ENCODE data around the gene SIRPB2. TPM values are rescaled to one million over a fixed set of nuclear protein-coding genes. Genes with fewer than 3 reads are reported as not detected.

The SIRPB2 gene
- total and polyA plus RNA-seq, 2 of the 8 experiments (the other 6 are each of a cell fraction or from before 2014, with no cell fraction given) = 0.28 TPM; not detected in 1

DNA sequence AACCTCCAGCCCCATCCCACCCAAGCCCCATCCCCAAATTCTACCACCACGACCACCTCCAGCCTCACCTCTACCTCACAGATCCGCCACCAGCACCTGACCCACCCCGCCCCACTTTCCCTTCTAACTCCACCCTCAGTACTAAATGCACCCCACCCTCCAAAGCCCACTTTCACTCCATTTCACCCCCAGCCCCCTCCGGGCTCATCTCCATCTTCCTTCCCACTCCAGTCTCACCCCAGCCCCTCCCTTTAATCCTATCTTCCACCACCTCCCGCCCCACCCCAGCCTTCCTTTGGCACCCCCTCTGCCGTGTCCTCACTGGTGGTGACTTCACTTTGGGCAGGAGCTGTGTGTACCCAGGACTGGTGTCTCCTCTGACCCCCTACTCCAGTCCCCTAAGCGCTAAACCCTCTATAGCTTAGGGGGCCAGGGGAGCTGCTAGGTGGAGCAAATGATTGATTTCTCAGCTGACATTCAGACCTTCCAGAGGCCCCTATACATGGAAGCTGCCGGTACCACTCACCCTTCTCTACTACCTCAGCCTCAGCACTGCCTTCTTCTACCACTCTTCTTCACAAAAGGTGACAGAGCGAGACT is 21.8 kb downstream of the SIRPB2 start:
- H3K23me2 ChIP-seq (ENCODE audit: low read depth, low read length) = peaks cover 6% of the 10 kb centered on the region
- no peak overlapping the region for H4K5ac ChIP-seq (ENCODE audit: insufficient read length, low read depth, low read length)
- no peak overlapping the region for H2BK15ac ChIP-seq (ENCODE audit: low read length)
- no peak overlapping the region for H2BK20ac ChIP-seq (ENCODE audit: low read length)
- POLR2A ChIA-PET (ENCODE audit: partially characterized antibody) = interaction anchor here (1.0 to 2.1 kb wide), 2 partner anchors 31 to 44 kb away, joined by 3 to 7 read pairs; no protein-coding TSS in a partner anchor
- H3K4me3 ChIP-seq (ENCODE audit: extremely low read depth in 1 of 4, insufficient read depth in 2 of 4, low read depth in 3 of 4, low read length in 4 of 4) = no peak overlapping the region
- H3K14ac ChIP-seq (ENCODE audit: insufficient read length) = no peak overlapping the region
- H3K4me1 ChIP-seq (replicated peaks in 1 of 4; ENCODE audit: control insufficient read depth in 3 of 4, insufficient read depth in 4 of 4, low read length in 3 of 4) = peaks cover 3 to 16% (median 6%) of the 10 kb centered on the region in 4 experiments; a peak in 6 of 7 replicates
- no peak overlapping the region for H4K8ac ChIP-seq (ENCODE audit: extremely low read depth, insufficient read depth, low read length)
- FAIRE-seq (no peak), DNase-seq (ENCODE audit: low read depth in 1 of 2, low spot score in 2 of 2) (no peak)
- no peak overlapping the region for H2AK5ac ChIP-seq (ENCODE audit: low read depth, low read length)
- no peak overlapping the region for H3K27ac ChIP-seq (ENCODE audit: low read depth, low read length)
- CTCF ChIA-PET (ENCODE audit: partially characterized antibody) = interaction anchor here (0.5 to 5.3 kb wide), 15 partner anchors 18 to 167 kb away, joined by 3 to 63 read pairs (median 4); no protein-coding TSS in a partner anchor
- H2BK12ac ChIP-seq (ENCODE audit: low read depth, low read length) = no peak overlapping the region
- no peaks in the 10 kb centered on the region; a peak in 2 of 8 replicates for H3K36me3 ChIP-seq (ENCODE audit: control insufficient read depth in 2 of 4, insufficient read depth in 4 of 4, low read length in 3 of 4)
- H2AFZ ChIP-seq (ENCODE audit: low read length) = no peak overlapping the region
- no peak overlapping the region for H3K23ac ChIP-seq (ENCODE audit: insufficient read length)
- no peaks in the 10 kb centered on the region for H3K27me3 ChIP-seq (replicated peaks in 1 of 4; ENCODE audit: control insufficient read depth in 3 of 4, extremely low read depth in 1 of 4, insufficient read depth in 3 of 4, low read length in 3 of 4)
- H3K18ac ChIP-seq (ENCODE audit: extremely low read depth, low read length) = no peak overlapping the region
- H3K9me3 ChIP-seq (ENCODE audit: insufficient read depth in 2 of 2, low read depth in 1 of 2, low read length in 1 of 2) = no peaks in the 10 kb centered on the region
- H4K91ac ChIP-seq (replicated peaks; ENCODE audit: insufficient read length, low read length) = no peak overlapping the region
- H3K4ac ChIP-seq (replicated peaks; ENCODE audit: insufficient read length, low read depth, low read length) = no peak overlapping the region
- 88% methylated on average over 5 of the region's 9 CpGs; no CpG with 5 or more reads in 1 of the 2 experiments for WGBS, 2 experiments (ENCODE audit: extremely low coverage in 1 of 2, insufficient coverage in 1 of 2, insufficient read length in 1 of 2, insufficient replicate concordance in 2 of 2, low coverage in 1 of 2, low lambda C conversion rate in 2 of 2, missing lambda C conversion rate in 1 of 2)
- no peak overlapping the region for H3K56ac ChIP-seq (replicated peaks; ENCODE audit: insufficient read length, low read depth, low read length)
- no peak overlapping the region for H2BK5ac ChIP-seq (ENCODE audit: low read depth, low read length)
- peaks cover 8% of the 10 kb centered on the region; the same call in 1 of the 2 replicates for H3K79me1 ChIP-seq (ENCODE audit: low read depth, low read length)
- no peak overlapping the region for H2BK120ac ChIP-seq (replicated peaks; ENCODE audit: low read depth, low read length)
- no peak overlapping the region for H3K9ac ChIP-seq (replicated peaks in 1 of 4; ENCODE audit: extremely low read depth in 1 of 4, low read depth in 3 of 4, low read length in 3 of 4)
- H3K4me2 ChIP-seq (ENCODE audit: insufficient read depth in 1 of 2, low read depth in 2 of 2, low read length in 2 of 2) = no peak overlapping the region
- TF ChIP-seq SIN3A (conservative IDR thresholded peaks at IDR 0.05 in 1 of 2, IDR thresholded peaks at IDR 0.05 in 1 of 2; ENCODE audit: low read depth in 1 of 2, low read length in 2 of 2) (no peak), NANOG (IDR thresholded peaks at IDR 0.05; ENCODE audit: insufficient read depth, low read depth, low read length, poor library complexity, severe bottlenecking) (no peak), CBX8 (IDR thresholded peaks at IDR 0.05; ENCODE audit: borderline replicate concordance, low read depth, low read length) (no peak), SP2 (IDR thresholded peaks at IDR 0.05; ENCODE audit: low read length) (no peak), JUND (IDR thresholded peaks at IDR 0.05; ENCODE audit: low read length) (no peak), BRCA1 (IDR thresholded peaks at IDR 0.05; ENCODE audit: low read depth, low read length) (no peak), PHF8 (conservative IDR thresholded peaks at IDR 0.05; ENCODE audit: low read depth, low read length) (no peak), CHD1 (IDR thresholded peaks at IDR 0.05; ENCODE audit: low read depth, low read length) (no peak)
- TF ChIP-seq, protein P1, sequence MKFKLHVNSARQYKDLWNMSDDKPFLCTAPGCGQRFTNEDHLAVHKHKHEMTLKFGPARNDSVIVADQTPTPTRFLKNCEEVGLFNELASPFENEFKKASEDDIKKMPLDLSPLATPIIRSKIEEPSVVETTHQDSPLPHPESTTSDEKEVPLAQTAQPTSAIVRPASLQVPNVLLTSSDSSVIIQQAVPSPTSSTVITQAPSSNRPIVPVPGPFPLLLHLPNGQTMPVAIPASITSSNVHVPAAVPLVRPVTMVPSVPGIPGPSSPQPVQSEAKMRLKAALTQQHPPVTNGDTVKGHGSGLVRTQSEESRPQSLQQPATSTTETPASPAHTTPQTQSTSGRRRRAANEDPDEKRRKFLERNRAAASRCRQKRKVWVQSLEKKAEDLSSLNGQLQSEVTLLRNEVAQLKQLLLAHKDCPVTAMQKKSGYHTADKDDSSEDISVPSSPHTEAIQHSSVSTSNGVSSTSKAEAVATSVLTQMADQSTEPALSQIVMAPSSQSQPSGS (IDR thresholded peaks at IDR 0.05; ENCODE audit: low read length) = no peak
- TF ChIP-seq, protein P2, sequence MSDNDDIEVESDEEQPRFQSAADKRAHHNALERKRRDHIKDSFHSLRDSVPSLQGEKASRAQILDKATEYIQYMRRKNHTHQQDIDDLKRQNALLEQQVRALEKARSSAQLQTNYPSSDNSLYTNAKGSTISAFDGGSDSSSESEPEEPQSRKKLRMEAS (IDR thresholded peaks at IDR 0.05) = no peak
- H4K20me1 ChIP-seq (replicated peaks in 1 of 2; ENCODE audit: control insufficient read depth in 1 of 2, insufficient read depth in 2 of 2, low read length in 2 of 2) = peaks cover 2 to 9% of the 10 kb centered on the region in 2 experiments
- H3K79me2 ChIP-seq (ENCODE audit: control insufficient read depth in 1 of 2, insufficient read depth in 2 of 2, low read length in 2 of 2) = peaks cover 9 to 20% of the 10 kb centered on the region in 2 experiments; a peak in 3 of 4 replicates

Data from H1 (cell line).